HUES64 (cell line): ENCODE data around the gene WHRN.

Source experiments
- H3K27ac ChIP-seq: 2 replicates; pipeline ENCODE4 v1.7.0; 2013; ENCODE audit warnings: low read depth, low read length, inconsistent platforms
- H3K27me3 ChIP-seq: 2 replicates; pipeline ENCODE4 v1.6.1; 2013; ENCODE audit warnings: mild to moderate bottlenecking, low read length; ENCODE audit not compliant: insufficient read depth
- H3K36me3 ChIP-seq: 2 replicates; pipeline ENCODE4 v1.6.1; 2013; ENCODE audit warnings: mild to moderate bottlenecking, low read length; ENCODE audit not compliant: insufficient read depth
- H3K4me1 ChIP-seq: 2 replicates; pipeline ENCODE4 v1.6.1; 2013; ENCODE audit warnings: mild to moderate bottlenecking, low read length, moderate library complexity; ENCODE audit not compliant: insufficient read depth
- H3K4me3 ChIP-seq: 2 replicates; pipeline ENCODE4 v1.5.1; 2013; ENCODE audit warnings: mild to moderate bottlenecking, low read length, moderate library complexity
- H3K9ac ChIP-seq: 2 replicates; pipeline ENCODE4 v1.6.1; 2013; ENCODE audit warnings: mild to moderate bottlenecking, low read depth, low read length
- H3K9me3 ChIP-seq: 2 replicates; pipeline ENCODE4 v1.6.1; 2013; ENCODE audit warnings: low read depth, low read length; ENCODE audit not compliant: insufficient read depth
- WGBS: fragments of 150-250, 120-280 bp; methylation state at CpG from one replicate; pipeline ENCODE4 v1.1.7; 2013; ENCODE audit warnings: missing lambda C conversion rate; 5-methylcytosine and 5-hydroxymethylcytosine counted together

WHRN gene

DNA sequence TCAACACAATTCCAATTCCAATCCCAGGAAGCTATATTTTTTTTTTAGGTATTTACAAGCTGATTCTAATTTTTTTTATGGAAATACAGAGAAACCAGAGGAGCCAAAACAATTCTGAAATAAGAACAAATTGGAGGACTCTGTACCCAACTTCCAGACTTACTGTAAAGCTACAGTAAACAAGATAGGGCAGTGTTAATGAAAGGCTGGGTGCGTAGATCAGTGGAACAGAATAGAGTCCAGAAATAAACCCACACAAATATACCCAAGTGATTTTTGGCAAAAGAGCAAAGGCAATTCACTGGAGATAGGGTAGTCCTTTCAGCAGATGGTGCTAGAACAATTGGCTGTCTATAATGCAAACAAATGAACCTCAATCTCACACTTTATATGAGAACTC, 50.6 kb downstream of the WHRN start:
- Histone ChIP-seq H3K27me3 (no peaks in the 10 kb centered on the region), H3K9me3 (no peaks in the 10 kb centered on the region), H3K9ac (no peak overlapping the region), H3K4me1 (peaks cover 10% of the 10 kb centered on the region), H3K4me3 (no peak overlapping the region), H3K36me3 (no peaks in the 10 kb centered on the region), H3K27ac (no peak overlapping the region)
- WGBS, result no CpG with 5 or more reads among the region's 1 CpG

DNA sequence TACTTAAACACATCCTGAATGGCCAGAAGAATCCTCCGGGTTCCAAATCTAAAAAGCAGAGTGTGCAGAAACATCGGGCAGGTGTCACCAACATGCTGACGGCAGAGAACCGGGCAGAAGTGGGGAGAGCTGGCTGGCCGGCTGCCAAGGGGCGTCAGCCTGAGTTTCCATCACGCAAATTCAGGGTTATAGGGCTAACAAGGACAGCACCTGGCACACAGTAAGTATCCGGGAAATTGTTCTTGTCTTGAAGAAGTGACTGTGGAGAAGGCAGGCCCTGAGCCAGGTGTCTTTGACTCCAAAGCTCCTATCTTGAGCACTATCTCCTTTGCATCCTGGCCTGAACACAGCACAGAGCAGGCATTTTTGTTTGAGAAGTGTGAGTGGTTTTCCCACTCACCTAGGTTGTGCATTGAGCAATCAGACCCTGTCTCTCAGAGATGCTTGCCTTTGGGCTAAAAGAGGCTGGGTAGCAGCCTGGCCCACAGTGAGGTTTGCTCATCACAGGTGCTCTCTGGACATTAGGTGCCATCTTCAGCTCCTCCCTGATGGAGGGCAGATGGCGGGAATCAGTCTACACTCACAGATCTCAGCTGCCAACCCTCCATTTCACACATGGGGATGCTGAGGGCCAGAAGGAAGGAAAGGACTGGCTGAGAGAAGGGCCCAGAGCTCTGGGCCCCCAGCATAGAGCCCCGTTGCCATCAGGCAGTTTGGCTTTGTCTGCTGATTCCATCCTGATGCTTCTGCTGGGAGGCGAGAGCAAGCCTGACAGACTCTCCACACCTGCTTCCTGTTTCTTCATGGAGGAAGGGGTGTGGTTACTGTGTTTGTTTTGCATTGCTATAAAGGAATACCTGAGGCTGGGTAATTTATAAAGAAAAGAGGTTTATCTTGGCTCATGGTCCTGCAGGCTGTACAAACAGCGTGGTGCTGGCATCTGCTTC, 52.8 kb downstream of the WHRN start:
- H3K36me3 ChIP-seq, result no peaks in the 10 kb centered on the region
- WGBS, result 89% methylated on average over 12 of the region's 12 CpGs
- no peak overlapping the region for H3K9ac ChIP-seq
- H3K4me1 ChIP-seq, result peaks cover 10% of the 10 kb centered on the region
- H3K27me3 ChIP-seq, result no peaks in the 10 kb centered on the region
- no peaks in the 10 kb centered on the region for H3K9me3 ChIP-seq
- no peak overlapping the region for H3K4me3 ChIP-seq
- no peak overlapping the region for H3K27ac ChIP-seq

DNA sequence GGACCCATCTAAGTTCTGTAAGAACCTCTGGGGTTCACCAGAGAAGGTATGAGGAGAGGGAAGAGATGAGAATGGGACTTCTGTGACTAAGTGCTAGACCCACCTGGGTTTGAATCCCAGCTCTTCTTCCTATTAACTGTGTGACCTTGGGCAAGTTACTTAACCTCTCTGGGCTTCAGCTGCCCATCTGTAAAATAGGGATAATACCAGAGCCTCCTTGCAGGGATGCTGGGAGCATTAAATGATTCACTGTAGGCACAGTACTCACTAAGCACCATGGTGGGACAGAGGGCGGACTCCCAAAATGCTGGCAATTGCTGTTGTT, 53.6 kb downstream of the WHRN start:
- H3K4me3 ChIP-seq, result no peak overlapping the region
- H3K36me3 ChIP-seq, result no peaks in the 10 kb centered on the region
- H3K9ac ChIP-seq, result no peak overlapping the region
- no peaks in the 10 kb centered on the region for H3K9me3 ChIP-seq
- no peaks in the 10 kb centered on the region for H3K27me3 ChIP-seq
- H3K27ac ChIP-seq, result no peak overlapping the region
- WGBS, result 92% methylated on average over 1 of the region's 1 CpG
- H3K4me1 ChIP-seq, result peaks cover 10% of the 10 kb centered on the region

DNA sequence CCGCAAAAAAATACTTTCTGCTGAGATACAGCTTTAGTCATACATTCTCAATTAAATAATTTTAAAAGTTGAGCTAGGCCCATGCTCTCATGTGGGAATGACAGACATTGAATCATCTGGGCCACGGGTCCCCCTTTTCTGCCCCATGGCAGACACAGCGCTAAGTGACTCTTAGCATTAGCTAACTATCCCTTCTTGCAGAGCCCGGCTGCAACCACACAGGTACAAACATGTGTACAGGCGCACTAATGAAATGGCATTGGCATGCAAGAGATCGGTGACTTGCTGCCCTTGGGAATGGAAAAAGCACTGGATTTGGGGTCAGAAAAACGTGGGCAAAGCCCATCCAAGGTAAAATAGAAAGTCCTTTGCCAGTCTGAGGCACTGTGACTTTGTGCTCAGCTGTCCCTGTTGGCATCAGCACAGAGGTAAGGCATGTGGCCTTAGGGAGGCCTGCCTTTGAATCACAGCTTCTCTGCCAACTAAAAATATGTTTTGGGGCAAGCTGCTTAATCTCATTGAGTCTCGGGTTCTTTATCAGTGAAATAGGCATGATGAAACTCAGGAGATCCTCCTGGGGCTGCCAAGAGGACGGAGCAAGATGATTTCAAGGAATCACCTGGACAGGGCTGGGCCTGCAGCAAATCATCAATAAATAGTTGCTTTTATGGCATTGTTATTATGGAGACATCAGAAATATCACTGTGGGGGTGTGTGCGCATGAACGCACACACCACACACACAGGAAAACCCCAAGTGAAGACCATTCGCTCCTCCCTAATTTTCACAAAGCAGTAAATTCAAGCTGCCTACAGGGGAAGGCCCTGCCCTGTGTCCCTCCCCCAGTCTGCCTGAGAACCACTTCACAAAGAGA, 54.2 kb downstream of the WHRN start:
- Histone ChIP-seq H3K4me1 (peaks cover 10% of the 10 kb centered on the region), H3K9ac (no peak overlapping the region), H3K27ac (no peak overlapping the region), H3K36me3 (no peaks in the 10 kb centered on the region), H3K27me3 (no peaks in the 10 kb centered on the region), H3K4me3 (no peak overlapping the region), H3K9me3 (no peaks in the 10 kb centered on the region)
- WGBS, result 90% methylated on average over 11 of the region's 12 CpGs

DNA sequence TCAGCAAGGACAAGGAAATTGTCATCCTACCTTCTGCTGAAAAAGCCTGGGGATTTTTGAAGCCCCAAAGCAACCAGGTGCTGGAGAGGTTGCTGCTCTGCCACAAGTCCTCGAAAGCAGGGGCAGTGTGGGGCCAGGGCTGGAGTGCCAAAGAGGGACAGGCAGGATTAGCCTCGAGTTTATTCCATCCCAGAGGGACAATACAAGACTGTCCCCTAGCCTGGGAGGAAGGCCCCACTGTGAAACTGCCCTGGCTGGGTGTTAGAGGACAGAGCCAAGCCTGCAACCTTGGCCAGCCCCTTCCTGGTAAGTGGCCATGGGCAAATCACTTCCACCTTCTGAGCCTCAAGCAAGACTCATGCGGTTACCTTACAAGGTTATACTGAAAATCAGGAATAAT, 55.1 kb downstream of the WHRN start:
- Histone ChIP-seq H3K9me3 (no peaks in the 10 kb centered on the region), H3K27ac (no peak overlapping the region), H3K4me1 (peaks cover 10% of the 10 kb centered on the region), H3K27me3 (no peaks in the 10 kb centered on the region), H3K36me3 (no peaks in the 10 kb centered on the region), H3K4me3 (no peak overlapping the region), H3K9ac (no peak overlapping the region)
- WGBS, result 92% methylated on average over 2 of the region's 3 CpGs

DNA sequence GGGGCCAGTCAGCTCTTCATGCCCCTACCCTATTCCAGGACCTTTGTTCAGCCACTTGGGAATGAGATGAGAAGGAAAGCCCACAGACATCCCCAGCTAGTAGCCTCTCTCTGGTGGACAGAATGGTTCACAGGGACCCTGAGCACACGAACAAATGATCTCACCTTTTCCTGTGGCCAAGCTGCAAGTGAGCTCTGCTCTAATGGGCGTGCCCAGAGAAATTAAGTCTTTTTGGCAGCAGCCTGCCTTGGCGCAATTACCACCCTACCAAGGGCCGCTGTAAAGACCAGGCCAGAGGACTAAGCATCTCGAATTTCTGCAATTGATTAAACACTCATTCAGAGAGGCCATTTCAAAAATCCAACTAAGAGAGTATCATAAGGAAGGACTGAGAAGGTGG, 56.0 kb downstream of the WHRN start:
- WGBS, result 83% methylated on average over 5 of the region's 5 CpGs
- H3K9ac ChIP-seq, result no peak overlapping the region

DNA sequence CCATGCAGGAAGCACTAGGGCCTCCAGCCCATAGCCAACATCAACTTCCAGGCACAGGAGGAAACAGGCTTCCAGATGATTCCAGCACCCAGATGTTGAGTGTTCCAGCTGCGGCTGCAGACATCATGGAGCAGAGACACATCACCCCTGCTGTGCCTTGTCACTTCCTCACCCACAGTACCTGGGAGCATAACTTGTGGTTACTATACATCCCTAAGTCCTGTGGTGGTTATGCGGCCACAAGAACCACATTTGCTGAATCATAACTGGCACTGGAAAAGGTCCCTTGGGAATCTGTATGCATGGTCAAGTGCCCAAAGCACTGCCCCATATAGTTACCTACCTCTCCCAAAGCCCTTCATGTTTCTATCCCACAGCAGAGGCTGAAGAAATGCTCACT, 56.6 kb downstream of the WHRN start:
- Histone ChIP-seq H3K9me3 (no peaks in the 10 kb centered on the region), H3K9ac (no peak overlapping the region), H3K36me3 (no peaks in the 10 kb centered on the region), H3K27me3 (no peaks in the 10 kb centered on the region), H3K27ac (no peak overlapping the region), H3K4me3 (no peak overlapping the region), H3K4me1 (peaks cover 10% of the 10 kb centered on the region)
- 95% methylated on average over 2 of the region's 2 CpGs for WGBS

More for the DNA sequence above, 56.0 kb downstream of the WHRN start:
- no peaks in the 10 kb centered on the region for H3K27me3 ChIP-seq
- no peaks in the 10 kb centered on the region for H3K9me3 ChIP-seq
- H3K36me3 ChIP-seq, result no peaks in the 10 kb centered on the region
- no peak overlapping the region for H3K27ac ChIP-seq
- H3K4me3 ChIP-seq, result no peak overlapping the region
- peaks cover 10% of the 10 kb centered on the region for H3K4me1 ChIP-seq

- H3K27me3 ChIP-seq, result no peaks in the 10 kb centered on the region
- H3K27ac ChIP-seq, result no peak overlapping the region
- no peak overlapping the region for H3K4me3 ChIP-seq
- H3K36me3 ChIP-seq, result no peaks in the 10 kb centered on the region
- no peak overlapping the region for H3K9ac ChIP-seq
- 86% methylated on average over 8 of the region's 8 CpGs for whole genome bisulfite sequencing
- no peaks in the 10 kb centered on the region for H3K9me3 ChIP-seq
- peaks cover 10% of the 10 kb centered on the region for H3K4me1 ChIP-seq
These were observed 58.4 kb downstream of the WHRN start for GRCh38 chr9:114446672-114447450.

- H3K27me3 ChIP-seq, result no peaks in the 10 kb centered on the region
- no peaks in the 10 kb centered on the region for H3K9me3 ChIP-seq
- no peaks in the 10 kb centered on the region for H3K36me3 ChIP-seq
- no peak overlapping the region for H3K9ac ChIP-seq
- H3K4me3 ChIP-seq, result no peak overlapping the region
- H3K4me1 ChIP-seq, result peaks cover 8% of the 10 kb centered on the region
- H3K27ac ChIP-seq, result no peak overlapping the region
- WGBS, result 87% methylated on average over 4 of the region's 4 CpGs
These were observed 59.2 kb downstream of the WHRN start for GRCh38 chr9:114446036-114446435.

DNA sequence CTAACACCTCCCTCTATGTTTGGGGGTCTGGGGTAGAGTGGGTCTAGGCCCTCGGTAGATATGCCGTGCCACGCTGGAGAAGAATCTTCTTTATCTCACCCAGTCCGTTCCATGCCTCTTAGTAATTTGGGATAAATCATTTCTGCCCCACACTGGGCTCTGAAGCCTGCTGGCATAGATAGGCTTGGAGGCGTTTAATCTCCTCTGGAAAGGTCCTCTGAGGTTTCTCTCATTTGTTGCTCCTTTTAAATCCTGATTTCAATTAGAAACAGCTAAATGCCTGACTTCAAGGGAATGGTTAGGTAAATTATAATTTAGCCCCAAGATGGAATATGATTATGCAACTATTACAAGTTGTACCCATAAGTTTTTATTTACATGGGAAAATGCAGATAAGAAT, 59.7 kb downstream of the WHRN start:
- no peak overlapping the region for H3K4me3 ChIP-seq
- peaks cover 4% of the 10 kb centered on the region for H3K4me1 ChIP-seq
- no peaks in the 10 kb centered on the region for H3K27me3 ChIP-seq
- WGBS, result 100% methylated on average over 3 of the region's 5 CpGs
- H3K36me3 ChIP-seq, result no peaks in the 10 kb centered on the region
- H3K27ac ChIP-seq, result no peak overlapping the region
- no peaks in the 10 kb centered on the region for H3K9me3 ChIP-seq
- no peak overlapping the region for H3K9ac ChIP-seq

DNA sequence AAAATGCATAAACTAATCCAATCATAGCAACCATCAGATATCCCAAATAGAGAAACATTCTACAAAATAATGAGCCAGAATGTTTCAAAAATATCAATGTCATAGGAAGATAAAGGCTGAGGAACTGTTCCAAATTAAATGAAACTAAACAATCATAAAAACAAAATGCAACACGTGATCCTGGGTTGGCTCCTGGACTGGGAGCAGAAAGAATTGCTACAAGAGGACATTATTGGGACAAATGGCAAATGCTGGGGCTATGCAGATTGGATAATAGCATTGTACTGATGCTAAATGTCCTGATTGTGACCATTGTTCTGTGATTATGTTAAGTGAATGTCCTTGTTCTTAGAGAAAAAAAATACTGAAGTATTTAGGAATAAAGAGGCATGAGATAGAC, 63.3 kb downstream of the WHRN start:
- Histone ChIP-seq H3K27ac (no peak overlapping the region), H3K9ac (no peak overlapping the region), H3K27me3 (no peaks in the 10 kb centered on the region), H3K9me3 (no peaks in the 10 kb centered on the region), H3K36me3 (no peaks in the 10 kb centered on the region), H3K4me3 (no peak overlapping the region), H3K4me1 (no peaks in the 10 kb centered on the region)
- WGBS, result 92% methylated on average over 1 of the region's 1 CpG
